Gastroesophageal sphincter (tissue), 3 donors: ENCODE measurements around the gene CFAP97D2.

ENCODE experiments used
- CTCF ChIP-seq, 4 experiments: fragments of 200-600 bp in 2 of 4; fragments of 450-650 bp in 2 of 4; sonication (generic) in 1 of 4; IDR thresholded peaks; one replicate each; pipeline ENCODE4 v1.5.1; 2017 to 2019; ENCODE audit warnings: antibody characterized with exemption in 4 of 4, mild to moderate bottlenecking in 2 of 4, moderate library complexity in 2 of 4
- POLR2A ChIP-seq, 2 donors: fragments of 450-650 bp; IDR thresholded peaks; one replicate each; pipeline ENCODE4 v1.6.1; 2017; ENCODE audit warnings: antibody characterized with exemption in 2 of 2, mild to moderate bottlenecking in 2 of 2, moderate library complexity in 1 of 2
- POLR2AphosphoS5 ChIP-seq: sonication (generic); formaldehyde crosslinking; IDR thresholded peaks from one replicate; pipeline ENCODE4 v1.6.1; 2017; ENCODE audit warnings: antibody characterized with exemption

DNA sequence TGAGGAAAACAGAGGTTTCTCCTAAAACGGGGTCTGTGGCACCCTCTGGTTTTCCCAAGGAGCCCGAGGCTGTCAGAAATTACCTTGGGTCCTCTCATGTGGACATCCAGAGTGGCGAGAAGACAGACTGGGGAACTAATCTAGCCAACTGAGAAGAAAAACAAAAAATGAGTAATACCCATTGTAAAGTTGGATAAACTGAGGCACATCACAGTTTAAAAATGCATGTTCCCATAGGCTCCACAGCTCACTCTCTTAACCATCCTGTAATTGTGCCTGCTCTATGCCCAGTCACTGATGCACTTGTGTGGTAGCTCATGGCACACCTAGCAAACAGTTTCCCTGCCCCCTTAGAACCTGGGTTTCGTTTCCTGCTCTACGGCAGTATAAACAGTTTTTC lies 87.2 kb downstream of the CFAP97D2 start:
- no peak for TF ChIP-seq CTCF (IDR thresholded peaks at IDR 0.05)
- TF ChIP-seq POLR2A (IDR thresholded peaks at IDR 0.05): no peak
- no peak for TF ChIP-seq POLR2AphosphoS5
